ENCODE results near the gene GLE1. TPM values are rescaled to one million over a fixed set of nuclear protein-coding genes. Genes with fewer than 3 reads are reported as not detected.

Gene GLE1
- total and polyA plus RNA-seq, 4 donors = 11.3 to 24.7 (median 21.1) TPM

- Histone ChIP-seq H3K27me3 (ENCODE audit: control insufficient read depth in 3 of 3, insufficient read depth in 3 of 3, low read length in 2 of 3) (no peaks in the 10 kb centered on the region), H3K4me1 (ENCODE audit: control insufficient read depth in 5 of 5, insufficient read depth in 5 of 5, low read length in 5 of 5) (no peaks in the 10 kb centered on the region), H3K9me3 (ENCODE audit: control insufficient read depth in 4 of 4, insufficient read depth in 3 of 4, low read length in 3 of 4) (no peaks in the 10 kb centered on the region), H3K36me3 (ENCODE audit: control insufficient read depth in 4 of 4, insufficient read depth in 4 of 4, low read length in 4 of 4) (peaks cover 24 to 42% (median 31%) of the 10 kb centered on the region in 4 donors), H3K27ac (ENCODE audit: low read depth in 1 of 2, low read length in 1 of 2) (no peak overlapping the region), H3K9ac (ENCODE audit: insufficient read depth in 1 of 2, low read length in 2 of 2) (no peak overlapping the region), H3K4me3 (no peak overlapping the region)
- TF ChIP-seq CTCF (IDR thresholded peaks at IDR 0.05; ENCODE audit: control extremely low read depth, extremely low read depth) = no peak
- no peak for ATAC-seq (ENCODE audit: insufficient read depth, low FRiP score)
- DNase-seq = no peak
- WGBS, 2 donors = 60 to 72% methylated on average over 4 of the region's 4 CpGs
Observed at GRCh38 chr9:128529191-128529590, 24.7 kb downstream of the GLE1 start.

- WGBS, 2 donors = 97 to 99% methylated on average over 4 of the region's 4 CpGs
- DNase-seq (no peak), ATAC-seq (ENCODE audit: insufficient read depth, low FRiP score) (no peak)
- Histone ChIP-seq H3K9me3 (ENCODE audit: control insufficient read depth in 4 of 4, insufficient read depth in 3 of 4, low read length in 3 of 4) (no peaks in the 10 kb centered on the region), H3K4me1 (ENCODE audit: control insufficient read depth in 5 of 5, insufficient read depth in 5 of 5, low read length in 5 of 5) (no peaks in the 10 kb centered on the region), H3K36me3 (ENCODE audit: control insufficient read depth in 4 of 4, insufficient read depth in 4 of 4, low read length in 4 of 4) (peaks cover 21 to 36% (median 28%) of the 10 kb centered on the region in 4 donors), H3K27me3 (ENCODE audit: control insufficient read depth in 3 of 3, insufficient read depth in 3 of 3, low read length in 2 of 3) (no peaks in the 10 kb centered on the region), H3K27ac (ENCODE audit: low read depth in 1 of 2, low read length in 1 of 2) (no peak overlapping the region), H3K9ac (ENCODE audit: insufficient read depth in 1 of 2, low read length in 2 of 2) (no peak overlapping the region), H3K4me3 (no peak overlapping the region)
- no peak for TF ChIP-seq CTCF (IDR thresholded peaks at IDR 0.05; ENCODE audit: control extremely low read depth, extremely low read depth)
Observed at GRCh38 chr9:128532581-128532980, 28.1 kb downstream of the GLE1 start.

GRCh38 chr9:128540634-128541360, 36.3 kb downstream of the GLE1 start:
- no peak overlapping the region for H3K4me3 ChIP-seq
- H3K27me3 ChIP-seq (ENCODE audit: control insufficient read depth in 3 of 3, insufficient read depth in 3 of 3, low read length in 2 of 3) = no peaks in the 10 kb centered on the region
- DNase-seq = no peak
- peaks cover 5 to 38% (median 25%) of the 10 kb centered on the region in 4 donors for H3K36me3 ChIP-seq (ENCODE audit: control insufficient read depth in 4 of 4, insufficient read depth in 4 of 4, low read length in 4 of 4)
- ATAC-seq (ENCODE audit: insufficient read depth, low FRiP score) = no peak
- no peaks in the 10 kb centered on the region for H3K4me1 ChIP-seq (ENCODE audit: control insufficient read depth in 5 of 5, insufficient read depth in 5 of 5, low read length in 5 of 5)
- H3K27ac ChIP-seq (ENCODE audit: low read depth in 1 of 2, low read length in 1 of 2) = no peak overlapping the region
- H3K9me3 ChIP-seq (ENCODE audit: control insufficient read depth in 4 of 4, insufficient read depth in 3 of 4, low read length in 3 of 4) = no peaks in the 10 kb centered on the region
- WGBS, 2 donors = 33 to 66% methylated on average over 3 of the region's 3 CpGs
- no peak for TF ChIP-seq CTCF (IDR thresholded peaks at IDR 0.05; ENCODE audit: control extremely low read depth, extremely low read depth)
- H3K9ac ChIP-seq (ENCODE audit: insufficient read depth in 1 of 2, low read length in 2 of 2) = no peak overlapping the region

Measured in lung (tissue), 12 donors.